Liver (tissue), 3 donors: ENCODE data around the gene CIDEB.

Source experiments
- EGR1 ChIP-seq, 2 donors: IDR thresholded peaks; 2 replicates each; pipeline ENCODE4 v1.6.1; 2016 to 2018; ENCODE audit warnings: antibody characterized with exemption in 2 of 2, low read depth in 2 of 2
- HNF4A ChIP-seq, 2 donors: conservative IDR thresholded peaks; 2 replicates each; pipeline ENCODE4 v1.6.1; 2016; ENCODE audit warnings: antibody characterized with exemption in 2 of 2, mild to moderate bottlenecking in 2 of 2
- SP1 ChIP-seq: IDR thresholded peaks from 2 replicates; pipeline ENCODE4 v1.6.1; 2018; ENCODE audit warnings: antibody characterized with exemption, mild to moderate bottlenecking
- YY1 ChIP-seq: IDR thresholded peaks from 2 replicates; pipeline ENCODE4 v1.6.1; 2016; ENCODE audit warnings: antibody characterized with exemption, mild to moderate bottlenecking
- TF ChIP-seq, protein P1 (sequence below): fragments of 150-350 bp; IDR thresholded peaks from 2 replicates; pipeline ENCODE4 v1.5.1; 2017; ENCODE audit warnings: improper control_type of control experiment, low read depth, low read length; ENCODE audit not compliant: missing input control
- donor health status: healthy.
- donor health status: healthy.

DNA sequence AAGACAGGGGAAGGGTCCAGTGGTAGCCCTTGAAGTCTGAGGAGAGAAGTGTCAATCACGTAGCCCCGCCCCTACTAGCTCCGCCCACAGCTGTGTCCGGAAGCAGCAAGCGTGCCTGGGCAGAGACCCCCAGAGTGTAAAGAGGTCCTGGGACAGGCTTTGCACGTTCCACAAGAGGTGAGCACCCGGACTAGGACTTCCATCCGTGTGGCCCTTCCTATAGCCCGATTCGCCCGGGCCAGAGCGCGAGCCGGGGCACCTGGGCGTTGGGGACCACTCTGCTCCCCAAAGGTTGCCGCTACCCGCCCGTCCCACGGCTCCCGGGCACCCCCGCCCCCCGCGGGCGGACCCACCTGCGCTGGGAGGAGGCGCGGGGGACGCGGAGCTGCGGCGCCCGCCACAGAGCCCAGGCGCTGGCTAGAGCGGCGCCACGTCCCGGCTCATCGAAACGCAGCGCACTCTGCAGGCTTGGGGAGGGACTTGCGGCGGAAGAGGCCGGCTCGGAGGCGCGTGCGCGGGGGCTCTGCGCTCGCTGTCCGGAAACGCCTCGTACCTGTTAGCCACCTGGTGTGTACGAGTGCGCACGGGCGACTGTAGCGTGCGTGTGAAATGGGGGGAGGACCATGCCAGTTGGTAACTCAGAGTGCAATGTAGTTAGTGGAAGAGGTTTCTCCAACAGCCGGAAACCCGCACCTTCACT is 36.5 kb downstream of the CIDEB start, which contains the start of gene RABGGTA:
- peak; percentile 47 for TF ChIP-seq SP1
- TF ChIP-seq, protein P1, sequence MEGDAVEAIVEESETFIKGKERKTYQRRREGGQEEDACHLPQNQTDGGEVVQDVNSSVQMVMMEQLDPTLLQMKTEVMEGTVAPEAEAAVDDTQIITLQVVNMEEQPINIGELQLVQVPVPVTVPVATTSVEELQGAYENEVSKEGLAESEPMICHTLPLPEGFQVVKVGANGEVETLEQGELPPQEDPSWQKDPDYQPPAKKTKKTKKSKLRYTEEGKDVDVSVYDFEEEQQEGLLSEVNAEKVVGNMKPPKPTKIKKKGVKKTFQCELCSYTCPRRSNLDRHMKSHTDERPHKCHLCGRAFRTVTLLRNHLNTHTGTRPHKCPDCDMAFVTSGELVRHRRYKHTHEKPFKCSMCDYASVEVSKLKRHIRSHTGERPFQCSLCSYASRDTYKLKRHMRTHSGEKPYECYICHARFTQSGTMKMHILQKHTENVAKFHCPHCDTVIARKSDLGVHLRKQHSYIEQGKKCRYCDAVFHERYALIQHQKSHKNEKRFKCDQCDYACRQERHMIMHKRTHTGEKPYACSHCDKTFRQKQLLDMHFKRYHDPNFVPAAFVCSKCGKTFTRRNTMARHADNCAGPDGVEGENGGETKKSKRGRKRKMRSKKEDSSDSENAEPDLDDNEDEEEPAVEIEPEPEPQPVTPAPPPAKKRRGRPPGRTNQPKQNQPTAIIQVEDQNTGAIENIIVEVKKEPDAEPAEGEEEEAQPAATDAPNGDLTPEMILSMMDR: peak; percentile 62
- TF ChIP-seq HNF4A (conservative IDR thresholded peaks at IDR 0.05): no peak
- TF ChIP-seq YY1: no peak
- TF ChIP-seq EGR1 (IDR thresholded peaks at IDR 0.05; ENCODE audit: low read depth in 2 of 2): no peak
